ENCODE results near the gene EIF3D. TPM values are rescaled to one million over a fixed set of nuclear protein-coding genes. Genes with fewer than 3 reads are reported as not detected.
A peak's percentile ranks its signal among the peaks of the same experiment; 100 is the strongest.

EIF3D gene
- total and polyA plus RNA-seq, 2 of the 4 experiments (the other 2 are of a cell fraction) = 339 to 746 TPM

GRCh38 chr22:36469094-36469710 lies 59.8 kb downstream of the EIF3D start:
- intact Hi-C loops (cut with micrococcal nuclease) (loop anchor here (5.0 kb wide), 2 partner anchors 52 to 102 kb away; no protein-coding TSS in a partner anchor), dilution Hi-C loops (cut with HindIII; ENCODE audit: low sequenced_read_pairs, unreplicated experiment) (no loop called here), in situ Hi-C loops (cut with MboI; ENCODE audit: low sequenced_read_pairs) (loop anchor here (5.0 kb wide), 1 partner anchor 87 kb away; no protein-coding TSS in a partner anchor)
- no TSS peak for BruUV-seq (replicated peaks)
- no peak overlapping the region for H3K4me3 ChIP-seq (ENCODE audit: insufficient read depth, low read depth, low read length)
- H2BK20ac ChIP-seq (ENCODE audit: low read depth, low read length) = peak overlapping the region; percentile 93
- H3K4me2 ChIP-seq (ENCODE audit: low read depth, low read length) = no peak overlapping the region
- H4K8ac ChIP-seq (ENCODE audit: low read depth in 2 of 2, low read length in 2 of 2) = peak overlapping the region; percentile 74 to 83; a peak in 3 of 4 replicates
- peaks cover 38% of the 10 kb centered on the region for H3K9me1 ChIP-seq (ENCODE audit: insufficient read depth, low read length)
- H3K56ac ChIP-seq (ENCODE audit: extremely low read depth, insufficient read depth, low read length) = peak overlapping the region; percentile 43; the same call in 1 of the 2 replicates
- peak overlapping the region; percentile 18 for H2AK9ac ChIP-seq (replicated peaks; ENCODE audit: low read depth, low read length, poor library complexity)
- no peak overlapping the region for H2AFZ ChIP-seq (replicated peaks; ENCODE audit: low read length, poor library complexity)
- WGBS, 2 experiments (ENCODE audit: extremely low coverage in 2 of 2, insufficient read length in 1 of 2) = 90% methylated on average over 10 of the region's 14 CpGs; no CpG with 5 or more reads in 1 of the 2 experiments
- no peaks in the 10 kb centered on the region for H3K27me3 ChIP-seq (ENCODE audit: control insufficient read depth, insufficient read depth, low read length)
- peak overlapping the region; percentile 82 for H4K5ac ChIP-seq (ENCODE audit: low read depth, low read length)
- H3K18ac ChIP-seq (ENCODE audit: low read depth, low read length) = peak overlapping the region; percentile 90
- H3K27ac ChIP-seq (ENCODE audit: insufficient read depth, low read length) = peak overlapping the region; percentile 97
- ChIA-PET POLR2A (ENCODE audit: unreplicated experiment) (interaction anchor here (0.8 to 4.9 kb wide), 3 partner anchors 82 to 141 kb away, joined by 3 to 30 read pairs (median 6); partner anchors contain the start of gene MYH9), CTCF (interaction anchor here (2.8 to 3.8 kb wide), 2 partner anchors 85 to 168 kb away, joined by 14 to 17 read pairs; no protein-coding TSS in a partner anchor)
- DNase-seq (no peak), ATAC-seq (ENCODE audit: low read depth) (no peak)
- H3K79me1 ChIP-seq (ENCODE audit: low read depth in 1 of 2, low read length in 2 of 2) = peaks cover 30 to 80% of the 10 kb centered on the region in 2 experiments
- H4K20me1 ChIP-seq (ENCODE audit: insufficient read depth, low read length) = peaks cover 19% of the 10 kb centered on the region
- H3K36me3 ChIP-seq (ENCODE audit: control insufficient read depth, insufficient read depth, low read length) = peaks cover 13% of the 10 kb centered on the region
- peak overlapping the region; percentile 75 for H2BK5ac ChIP-seq (ENCODE audit: low read depth, low read length, poor library complexity, severe bottlenecking)
- TF ChIP-seq MAFK (IDR thresholded peaks at IDR 0.05; ENCODE audit: low read depth, low read length) = no peak
- no peak for TF ChIP-seq NFE2L2 (IDR thresholded peaks at IDR 0.05; ENCODE audit: low read depth, low read length)
- TF ChIP-seq CTCF (conservative IDR thresholded peaks at IDR 0.05; ENCODE audit: low read depth, low read length) = no peak
- TF ChIP-seq FOS (IDR thresholded peaks at IDR 0.05; ENCODE audit: low read depth, low read length) = no peak
- TF ChIP-seq USF2 (IDR thresholded peaks at IDR 0.05; ENCODE audit: low read depth, low read length) = no peak
- TF ChIP-seq RCOR1 (IDR thresholded peaks at IDR 0.05; ENCODE audit: insufficient replicate concordance, low read length) = no peak
- no peak for TF ChIP-seq MAZ (IDR thresholded peaks at IDR 0.05; ENCODE audit: borderline replicate concordance, low read depth, low read length)
- no peak for TF ChIP-seq BHLHE40 (IDR thresholded peaks at IDR 0.05; ENCODE audit: low read depth, low read length)
- TF ChIP-seq RAD21 (IDR thresholded peaks at IDR 0.05; ENCODE audit: low read length) = no peak
- TF ChIP-seq CHD1 (IDR thresholded peaks at IDR 0.05; ENCODE audit: low read depth, low read length) = no peak
- TF ChIP-seq ELK1 (IDR thresholded peaks at IDR 0.05; ENCODE audit: borderline replicate concordance, low read depth, low read length) = no peak
- no peak for TF ChIP-seq CEBPB (IDR thresholded peaks at IDR 0.05; ENCODE audit: low read depth, low read length)
- no peak for TF ChIP-seq POLR2A (IDR thresholded peaks at IDR 0.05; ENCODE audit: low read depth, low read length)
- TF ChIP-seq SMC3 (IDR thresholded peaks at IDR 0.05; ENCODE audit: low read depth, low read length) = no peak
- H4K91ac ChIP-seq (ENCODE audit: insufficient read depth, low read depth, low read length) = peak overlapping the region; percentile 100
- peaks cover 51% of the 10 kb centered on the region for H3K4me1 ChIP-seq (ENCODE audit: control insufficient read depth, insufficient read depth, low read length)
- peak overlapping the region; percentile 99 for H2BK15ac ChIP-seq (ENCODE audit: low read depth, low read length)
- peak overlapping the region; percentile 63 for H3K23ac ChIP-seq (ENCODE audit: low read depth, low read length)
- peak overlapping the region; percentile 39 for H3K14ac ChIP-seq (replicated peaks; ENCODE audit: low read depth, low read length)
- peak overlapping the region; percentile 49 for H3K9ac ChIP-seq (ENCODE audit: low read depth, low read length)
- H3K9me3 ChIP-seq (ENCODE audit: control insufficient read depth, insufficient read depth, low read length) = no peaks in the 10 kb centered on the region
- H3K4ac ChIP-seq (ENCODE audit: low read depth, low read length) = peak overlapping the region; percentile 89
- peak overlapping the region; percentile 92 for H2AK5ac ChIP-seq (ENCODE audit: low read depth, low read length)
- peak overlapping the region; percentile 100 for H2BK120ac ChIP-seq (ENCODE audit: low read depth, low read length)

All from IMR-90 (cell line).